ENCODE results near the gene GBGT1. TPM values are rescaled to one million over a fixed set of nuclear protein-coding genes. Genes with fewer than 3 reads are reported as not detected.

GBGT1 gene
- total RNA-seq, 1 donor from 2014 or later, result 5.1 TPM

- DNase-seq, result peak; percentile 75
Observed at GRCh38 chr9:133113949-133114885, 49.5 kb downstream of the GBGT1 start.

- DNase-seq, result no peak
Observed at GRCh38 chr9:133113163-133113948, 50.4 kb downstream of the GBGT1 start.

- no peak for DNase-seq
Observed at GRCh38 chr9:133112663-133113026, 51.1 kb downstream of the GBGT1 start.

- no peak for DNase-seq
Observed at GRCh38 chr9:133111808-133112662, 51.7 kb downstream of the GBGT1 start.

GRCh38 chr9:133109931-133110650 is 53.6 kb downstream of the GBGT1 start:
- DNase-seq, result no peak

GRCh38 chr9:133108794-133109641 is 54.7 kb downstream of the GBGT1 start:
- DNase-seq, result no peak

GRCh38 chr9:133107961-133108793 is 55.5 kb downstream of the GBGT1 start:
- no peak for DNase-seq

GRCh38 chr9:133107245-133107722 is 56.4 kb downstream of the GBGT1 start:
- no peak for DNase-seq

GRCh38 chr9:133106511-133107244 is 57.0 kb downstream of the GBGT1 start:
- no peak for DNase-seq

GRCh38 chr9:133105461-133105770 is 58.3 kb downstream of the GBGT1 start:
- DNase-seq, result no peak

- DNase-seq, result no peak
Observed at GRCh38 chr9:133104718-133105460, 58.8 kb downstream of the GBGT1 start.

- DNase-seq, result no peak
Observed at GRCh38 chr9:133103987-133104505, 59.7 kb downstream of the GBGT1 start.

GRCh38 chr9:133103183-133103986 is 60.3 kb downstream of the GBGT1 start:
- peak; percentile 73 for DNase-seq

Data from tongue (tissue), 2 donors.